ENCODE data around the gene ZNF385C. TPM values are rescaled to one million over a fixed set of nuclear protein-coding genes. Genes with fewer than 3 reads are reported as not detected.

ZNF385C gene
- total RNA-seq, 1 experiment from 2014 or later: 2.8 TPM

DNA sequence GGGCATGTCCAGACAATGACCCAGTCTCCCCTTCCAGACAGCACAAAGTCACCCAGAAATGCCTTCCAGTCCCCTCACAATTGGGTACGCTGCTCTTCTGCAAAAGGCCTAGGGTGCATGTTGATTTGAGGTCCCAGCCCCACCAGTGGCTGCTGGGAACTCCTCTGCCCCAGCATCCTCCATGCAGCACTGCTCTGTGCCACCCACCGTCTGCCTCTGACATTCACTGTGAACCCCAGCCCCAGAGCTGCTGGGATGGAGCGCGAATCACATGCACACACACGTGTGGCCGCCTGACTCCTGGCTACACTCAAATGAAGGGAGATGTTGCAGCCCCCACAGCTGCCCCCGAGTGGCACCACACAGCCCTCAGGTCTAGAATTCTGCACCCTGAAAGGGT, 46.6 kb downstream of the ZNF385C start:
- no peak overlapping the region for H2BK5ac ChIP-seq (ENCODE audit: insufficient read length, low read length)
- no peak overlapping the region for H3K18ac ChIP-seq (ENCODE audit: insufficient read length, low read depth, low read length)
- H3K23ac ChIP-seq (ENCODE audit: insufficient read length, low read depth, low read length): no peak overlapping the region
- TF ChIP-seq, protein P1, sequence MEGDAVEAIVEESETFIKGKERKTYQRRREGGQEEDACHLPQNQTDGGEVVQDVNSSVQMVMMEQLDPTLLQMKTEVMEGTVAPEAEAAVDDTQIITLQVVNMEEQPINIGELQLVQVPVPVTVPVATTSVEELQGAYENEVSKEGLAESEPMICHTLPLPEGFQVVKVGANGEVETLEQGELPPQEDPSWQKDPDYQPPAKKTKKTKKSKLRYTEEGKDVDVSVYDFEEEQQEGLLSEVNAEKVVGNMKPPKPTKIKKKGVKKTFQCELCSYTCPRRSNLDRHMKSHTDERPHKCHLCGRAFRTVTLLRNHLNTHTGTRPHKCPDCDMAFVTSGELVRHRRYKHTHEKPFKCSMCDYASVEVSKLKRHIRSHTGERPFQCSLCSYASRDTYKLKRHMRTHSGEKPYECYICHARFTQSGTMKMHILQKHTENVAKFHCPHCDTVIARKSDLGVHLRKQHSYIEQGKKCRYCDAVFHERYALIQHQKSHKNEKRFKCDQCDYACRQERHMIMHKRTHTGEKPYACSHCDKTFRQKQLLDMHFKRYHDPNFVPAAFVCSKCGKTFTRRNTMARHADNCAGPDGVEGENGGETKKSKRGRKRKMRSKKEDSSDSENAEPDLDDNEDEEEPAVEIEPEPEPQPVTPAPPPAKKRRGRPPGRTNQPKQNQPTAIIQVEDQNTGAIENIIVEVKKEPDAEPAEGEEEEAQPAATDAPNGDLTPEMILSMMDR (conservative IDR thresholded peaks at IDR 0.05): no peak
- H2BK15ac ChIP-seq (ENCODE audit: low read depth, low read length): no peak overlapping the region
- no peak overlapping the region for H2AK5ac ChIP-seq (ENCODE audit: insufficient read length, low read length)
- no peak overlapping the region for H2BK12ac ChIP-seq (ENCODE audit: insufficient read length, low read depth, low read length)
- H3K4me2 ChIP-seq (ENCODE audit: insufficient read depth, insufficient read length, low read length): no peak overlapping the region
- H3K27me3 ChIP-seq (ENCODE audit: insufficient read depth, low read length): no peaks in the 10 kb centered on the region
- H3K79me2 ChIP-seq (ENCODE audit: insufficient read depth, low read length): no peaks in the 10 kb centered on the region
- H2BK120ac ChIP-seq (ENCODE audit: low read depth, low read length, poor library complexity, severe bottlenecking): no peak overlapping the region
- H3K27ac ChIP-seq (ENCODE audit: insufficient read length, low read depth, low read length): no peak overlapping the region
- no peak overlapping the region for H4K5ac ChIP-seq (ENCODE audit: insufficient read length, low read depth, low read length)
- H3K9ac ChIP-seq (ENCODE audit: extremely low read depth, insufficient read length, low read length): no peak overlapping the region
- H3K9me3 ChIP-seq (ENCODE audit: control insufficient read depth, low read depth, low read length): no peaks in the 10 kb centered on the region
- H3K36me3 Mint-ChIP-seq (ENCODE audit: insufficient read depth in 1 of 3, low read depth in 3 of 3): no peaks in the 10 kb centered on the region; a peak in 1 of 7 replicates
- no peak overlapping the region for H3K4ac ChIP-seq (ENCODE audit: low read depth, low read length)
- no peaks in the 10 kb centered on the region for H3K9me3 Mint-ChIP-seq
- WGBS (ENCODE audit: extremely low coverage, insufficient read length, low lambda C conversion rate): no CpG with 5 or more reads among the region's 7 CpGs
- peak; percentile 36 for DNase-seq
- H4K20me1 ChIP-seq (ENCODE audit: control insufficient read depth, insufficient read depth, insufficient read length): no peaks in the 10 kb centered on the region
- H3K4me1 ChIP-seq (ENCODE audit: insufficient read depth, low read length): peaks cover 9% of the 10 kb centered on the region; the same call in 1 of the 2 replicates
- no peak overlapping the region for H3K56ac ChIP-seq (ENCODE audit: insufficient read length, low read depth, low read length)
- H3K27me3 Mint-ChIP-seq (ENCODE audit: low read depth): peaks cover 33% of the 10 kb centered on the region
- no peak overlapping the region for H3T11ph ChIP-seq (ENCODE audit: low read length)
- H3K79me1 ChIP-seq (ENCODE audit: insufficient read depth, low read depth, low read length, poor library complexity, severe bottlenecking): no peaks in the 10 kb centered on the region
- peaks cover 49 to 61% of the 10 kb centered on the region in 2 experiments for H3K4me1 Mint-ChIP-seq
- H3K23me2 ChIP-seq (ENCODE audit: insufficient read length, low read depth, low read length, poor library complexity, severe bottlenecking): peaks cover 9% of the 10 kb centered on the region
- peak overlapping the region; percentile 22 to 86 for H3K4me3 Mint-ChIP-seq
- no peak overlapping the region for H4K91ac ChIP-seq (ENCODE audit: insufficient read length, low read depth, low read length)
- H2BK20ac ChIP-seq (ENCODE audit: low read depth, low read length, poor library complexity, severe bottlenecking): no peak overlapping the region
- H3K27ac Mint-ChIP-seq: no peak overlapping the region
- H4K8ac ChIP-seq (replicated peaks; ENCODE audit: insufficient read length, low read depth, low read length): no peak overlapping the region
- H3K14ac ChIP-seq (ENCODE audit: insufficient read depth, low read length): no peak overlapping the region
- H2AFZ ChIP-seq (ENCODE audit: low read length): no peak overlapping the region

All from H9 (cell line).